ENCODE measurements around the gene CSPG4. TPM values are rescaled to one million over a fixed set of nuclear protein-coding genes. Genes with fewer than 3 reads are reported as not detected.
"Not testable (repeated sequence)": the region's sequence is repeated elsewhere in the genome, so short reads cannot be mapped to it uniquely, and the experiment has no call there.

CSPG4 gene
- total RNA-seq, 2 experiments from 2014 or later: not detected

DNA sequence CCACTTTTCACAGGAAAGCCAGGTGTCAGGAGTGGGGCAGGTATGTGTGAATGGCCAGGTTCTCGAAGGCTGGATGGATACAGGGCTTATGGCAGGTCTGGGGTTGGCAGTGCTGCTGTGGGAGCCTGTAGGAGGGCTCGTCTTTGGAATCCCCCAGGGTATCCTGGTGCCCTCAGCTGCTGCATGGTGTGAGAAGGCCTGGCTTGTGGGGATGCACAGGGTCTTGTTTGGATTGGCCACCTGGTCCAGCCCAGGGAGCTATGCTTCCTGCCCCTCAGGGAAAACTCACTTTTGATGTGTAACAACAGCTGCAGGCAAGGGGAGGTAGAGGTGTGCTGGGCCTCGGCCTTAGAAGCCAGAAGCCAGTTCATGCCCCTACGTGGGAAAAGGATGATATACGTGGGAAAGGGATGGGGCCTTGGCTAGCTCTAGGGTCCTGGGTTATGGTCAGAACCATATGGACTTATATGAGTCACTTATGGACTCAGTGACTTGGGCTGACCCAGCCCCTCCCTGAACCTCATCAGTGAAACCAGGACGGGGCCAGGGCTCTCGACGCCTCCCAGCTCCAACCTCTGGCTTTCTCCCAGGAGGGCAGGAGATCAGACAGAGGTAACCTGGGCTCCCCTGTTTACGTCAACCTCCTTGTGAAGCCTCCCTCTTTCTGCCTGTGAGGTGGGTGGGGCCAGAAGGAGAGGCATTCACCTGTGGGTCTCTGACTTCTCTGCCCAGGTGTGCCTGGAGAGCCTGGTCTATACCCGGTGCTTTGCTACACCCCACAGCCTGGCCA is 37.8 kb upstream of the CSPG4 start:
- CTCF ChIA-PET: interaction anchor here (0.6 to 2.2 kb wide), 5 partner anchors 9 to 98 kb away, joined by 3 to 6 read pairs (median 3); no protein-coding TSS in a partner anchor
- H3K4me1 Mint-ChIP-seq: peaks cover 12% of the 10 kb centered on the region
- H3K27ac Mint-ChIP-seq: no peak overlapping the region
- POLR2A ChIA-PET: no interaction called here
- peaks cover 12% of the 10 kb centered on the region for H3K27me3 Mint-ChIP-seq
- H3K9me3 Mint-ChIP-seq: no peaks in the 10 kb centered on the region
- no peak overlapping the region for H3K4me3 Mint-ChIP-seq
- no peak for DNase-seq
- H3K36me3 Mint-ChIP-seq (ENCODE audit: low read depth): no peaks in the 10 kb centered on the region

DNA sequence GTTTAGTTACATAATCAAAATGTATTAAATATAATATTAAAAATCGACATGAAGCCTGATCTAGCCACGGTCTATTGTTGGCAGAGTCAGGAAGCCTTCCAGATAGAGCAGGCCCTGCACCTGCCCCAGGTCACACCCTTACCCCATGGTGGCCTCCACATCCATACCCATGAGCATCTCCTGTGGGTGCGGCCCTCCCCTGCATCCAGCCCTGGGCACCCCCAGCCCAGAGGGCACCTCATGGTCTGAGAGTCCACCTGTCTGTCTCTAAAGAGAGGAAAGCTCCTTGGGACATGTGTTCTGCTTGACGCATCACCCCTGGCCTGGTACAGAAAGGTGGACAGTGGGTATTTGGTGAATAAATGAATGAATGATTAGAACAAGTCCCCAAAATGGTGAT is 37.2 kb upstream of the CSPG4 start:
- Mint-ChIP-seq H3K36me3 (ENCODE audit: low read depth) (no peaks in the 10 kb centered on the region), H3K27ac (no peak overlapping the region), H3K4me1 (peaks cover 12% of the 10 kb centered on the region), H3K27me3 (peaks cover 14% of the 10 kb centered on the region), H3K9me3 (no peaks in the 10 kb centered on the region), H3K4me3 (no peak overlapping the region)
- no peak for DNase-seq
- ChIA-PET POLR2A (no interaction called here), CTCF (interaction anchor here (0.6 to 2.2 kb wide), 3 partner anchors 14 to 98 kb away, joined by 3 to 5 read pairs (median 3); no protein-coding TSS in a partner anchor)

DNA sequence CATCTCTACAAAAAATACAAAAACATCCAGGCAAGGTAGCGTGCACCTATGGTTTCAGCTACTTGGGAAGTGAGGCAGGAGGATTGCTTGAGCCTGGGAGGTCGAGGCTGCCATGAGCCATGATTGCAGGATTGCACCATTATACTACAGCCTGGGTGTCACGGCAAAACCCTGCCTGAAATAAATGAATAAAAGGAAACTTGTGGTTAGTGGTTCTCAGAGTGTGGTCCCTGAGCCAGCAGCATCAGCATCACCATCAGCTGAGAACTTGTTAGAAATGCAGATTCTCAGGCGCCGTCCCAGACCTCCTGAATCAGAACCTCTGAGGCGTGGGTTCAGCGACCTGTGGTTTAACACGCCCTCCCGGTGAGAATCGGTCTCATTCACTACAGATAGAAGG is 36.2 kb upstream of the CSPG4 start:
- ChIA-PET CTCF (interaction anchor here (2.2 kb wide), 1 partner anchor 20 kb away, joined by 5 read pairs; no protein-coding TSS in a partner anchor), POLR2A (interaction anchor here (0.5 kb wide), 1 partner anchor 208 kb away, joined by 6 read pairs; no protein-coding TSS in a partner anchor)
- H3K4me3 Mint-ChIP-seq; H3K27ac Mint-ChIP-seq; H3K9me3 Mint-ChIP-seq; H3K36me3 Mint-ChIP-seq (ENCODE audit: low read depth): not testable (repeated sequence)
- Mint-ChIP-seq H3K4me1 (peaks cover 12% of the 10 kb centered on the region), H3K27me3 (peaks cover 14% of the 10 kb centered on the region)
- peak; percentile 34 for DNase-seq

DNA sequence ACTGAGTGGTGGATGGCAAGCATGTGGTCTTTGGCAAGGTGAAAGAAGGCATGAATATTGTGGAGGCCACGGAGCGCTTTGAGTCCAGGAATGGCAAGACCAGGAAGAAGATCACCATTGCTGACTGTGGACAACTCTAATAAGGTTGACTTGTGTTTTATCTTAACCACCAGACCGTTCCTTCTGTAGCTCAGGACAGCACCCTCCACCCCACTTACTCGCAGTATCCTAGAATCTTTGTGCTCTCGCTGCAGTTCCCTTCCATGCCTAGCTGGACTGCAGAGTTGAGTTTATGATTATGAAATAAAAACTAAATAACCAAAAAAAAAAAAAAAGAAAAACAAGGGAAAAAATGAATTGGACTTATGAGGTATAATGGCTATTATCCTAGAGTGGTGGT is 34.5 kb upstream of the CSPG4 start:
- CTCF ChIA-PET; H3K4me3 Mint-ChIP-seq; DNase-seq; POLR2A ChIA-PET; H3K27ac Mint-ChIP-seq; H3K36me3 Mint-ChIP-seq (ENCODE audit: low read depth); H3K9me3 Mint-ChIP-seq: not testable (repeated sequence)
- Mint-ChIP-seq H3K27me3 (peaks cover 20% of the 10 kb centered on the region), H3K4me1 (peaks cover 12% of the 10 kb centered on the region)

DNA sequence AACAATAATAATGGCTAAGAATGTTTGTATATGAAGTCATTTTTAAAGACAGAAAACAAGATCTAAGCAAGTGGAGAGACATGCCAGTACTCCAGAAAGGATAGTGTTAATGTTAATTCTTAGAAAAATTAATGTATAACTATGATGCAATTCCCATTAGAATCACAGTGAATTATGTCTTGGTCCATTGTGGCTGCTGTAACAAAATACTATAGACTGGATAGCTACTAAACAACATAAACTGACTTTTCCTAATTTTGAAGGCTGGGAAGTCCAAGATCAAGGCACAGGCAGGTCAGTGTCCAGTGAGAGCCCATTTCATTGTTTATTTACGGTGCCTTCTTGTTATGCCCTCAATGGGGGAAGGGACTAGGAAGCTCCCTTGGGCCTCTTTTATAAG is 32.7 kb upstream of the CSPG4 start:
- no peaks in the 10 kb centered on the region for H3K36me3 Mint-ChIP-seq (ENCODE audit: low read depth)
- CTCF ChIA-PET: no interaction called here
- H3K9me3 Mint-ChIP-seq: no peaks in the 10 kb centered on the region
- DNase-seq: no peak
- no peak overlapping the region for H3K27ac Mint-ChIP-seq
- peaks cover 12% of the 10 kb centered on the region for H3K4me1 Mint-ChIP-seq
- H3K27me3 Mint-ChIP-seq: peaks cover 29% of the 10 kb centered on the region
- no peak overlapping the region for H3K4me3 Mint-ChIP-seq
- POLR2A ChIA-PET: no interaction called here

DNA sequence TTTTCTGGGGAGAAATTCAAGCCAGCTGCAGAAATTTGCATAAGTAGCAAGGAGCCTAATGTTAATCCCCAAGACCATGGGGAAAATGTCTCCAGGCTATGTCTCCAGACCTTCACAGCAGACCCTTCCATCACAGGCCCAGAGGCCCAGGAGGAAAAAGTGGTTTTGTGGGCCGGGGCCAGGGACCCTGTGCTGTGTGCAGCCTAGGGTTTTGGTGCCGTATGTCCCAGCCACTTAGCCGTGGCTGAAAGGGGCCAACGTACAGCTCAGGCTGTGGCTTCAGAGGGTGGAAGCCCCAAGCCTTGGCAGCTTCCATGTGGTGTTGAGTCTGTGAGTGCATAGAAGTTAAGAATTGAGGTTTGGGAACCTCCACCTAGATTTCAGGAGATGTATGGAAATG is 29.7 kb upstream of the CSPG4 start:
- POLR2A ChIA-PET; H3K9me3 Mint-ChIP-seq; H3K4me3 Mint-ChIP-seq; H3K27ac Mint-ChIP-seq; DNase-seq; H3K36me3 Mint-ChIP-seq (ENCODE audit: low read depth): not testable (repeated sequence)
- Mint-ChIP-seq H3K4me1 (peaks cover 11% of the 10 kb centered on the region), H3K27me3 (peaks cover 29% of the 10 kb centered on the region)
- CTCF ChIA-PET: interaction anchor here (1.8 kb wide), 1 partner anchor 10 kb away, joined by 4 read pairs; no protein-coding TSS in a partner anchor

DNA sequence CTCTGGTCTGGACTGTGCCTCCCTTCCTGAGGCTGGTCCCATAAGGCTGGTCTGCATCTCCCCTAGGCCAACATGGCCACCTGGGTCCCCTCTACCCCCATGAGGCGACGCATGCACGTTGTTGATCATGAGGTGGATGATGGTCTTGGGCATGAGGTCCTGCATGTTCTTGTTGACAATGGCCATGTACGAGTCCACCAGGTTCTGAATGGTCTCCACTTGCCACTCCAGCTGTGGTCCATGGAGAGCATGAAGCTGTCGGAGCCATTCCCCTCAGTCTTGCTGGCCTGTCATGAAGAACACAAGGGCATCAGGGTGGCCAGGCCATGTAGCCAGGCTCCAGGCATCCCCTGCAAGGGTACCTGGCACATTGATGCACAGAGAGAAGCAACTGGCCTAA is 27.1 kb upstream of the CSPG4 start:
- no peak overlapping the region for H3K27ac Mint-ChIP-seq
- peak overlapping the region; percentile 54 for H3K4me3 Mint-ChIP-seq
- H3K4me1 Mint-ChIP-seq: peaks cover 17% of the 10 kb centered on the region
- no peaks in the 10 kb centered on the region for H3K9me3 Mint-ChIP-seq
- H3K36me3 Mint-ChIP-seq (ENCODE audit: low read depth): no peaks in the 10 kb centered on the region
- DNase-seq: no peak
- CTCF ChIA-PET: interaction anchor here (2.0 kb wide), 1 partner anchor 62 kb away, joined by 8 read pairs; no protein-coding TSS in a partner anchor
- POLR2A ChIA-PET: no interaction called here
- peaks cover 16% of the 10 kb centered on the region for H3K27me3 Mint-ChIP-seq

DNA sequence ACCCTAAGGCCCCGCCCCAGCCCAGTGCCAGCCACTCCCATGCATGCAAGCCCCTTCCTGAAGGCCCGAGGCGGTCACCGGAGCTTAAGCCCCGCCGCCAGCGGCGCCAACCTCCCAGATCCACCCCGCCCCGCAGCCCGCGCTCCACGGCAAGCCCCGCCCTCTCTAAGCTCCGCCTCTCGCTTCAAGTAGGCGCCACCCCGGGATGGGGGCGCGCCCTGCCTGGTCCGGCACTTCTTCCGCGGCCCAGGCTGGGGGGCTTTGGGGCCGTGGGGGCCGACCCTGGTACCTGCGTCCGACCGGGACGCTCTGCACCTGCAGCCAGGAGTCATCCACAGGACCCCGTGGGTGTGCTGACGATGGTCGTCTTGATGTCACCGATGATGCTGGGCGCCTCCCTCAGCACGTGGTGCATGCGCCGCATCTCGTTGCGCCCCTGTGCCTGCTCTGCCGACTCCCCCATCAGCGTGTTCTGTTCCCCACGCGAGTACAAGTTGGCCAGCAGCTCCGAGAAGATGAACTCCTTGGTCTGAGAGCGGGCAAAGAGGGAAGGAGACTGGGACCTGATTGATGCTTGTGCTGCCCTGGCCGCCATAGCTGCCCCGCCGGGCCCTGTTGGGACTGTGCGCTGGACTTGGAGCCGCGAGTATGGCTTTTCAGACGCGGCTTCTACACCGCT is 26.1 kb upstream of the CSPG4 start:
- Mint-ChIP-seq H3K9me3 (no peaks in the 10 kb centered on the region), H3K36me3 (ENCODE audit: low read depth) (no peaks in the 10 kb centered on the region), H3K4me1 (peaks cover 17% of the 10 kb centered on the region), H3K27ac (peak overlapping the region; percentile 80), H3K4me3 (peak overlapping the region; percentile 83), H3K27me3 (peaks cover 16% of the 10 kb centered on the region)
- ChIA-PET CTCF (interaction anchor here (0.6 to 2.0 kb wide), 5 partner anchors 10 to 98 kb away, joined by 3 to 8 read pairs (median 3); partner anchors contain the start of gene IMP3), POLR2A (interaction anchor here (0.6 kb wide), 1 partner anchor 28 kb away, joined by 5 read pairs; no protein-coding TSS in a partner anchor)
- DNase-seq: peak; percentile 93

DNA sequence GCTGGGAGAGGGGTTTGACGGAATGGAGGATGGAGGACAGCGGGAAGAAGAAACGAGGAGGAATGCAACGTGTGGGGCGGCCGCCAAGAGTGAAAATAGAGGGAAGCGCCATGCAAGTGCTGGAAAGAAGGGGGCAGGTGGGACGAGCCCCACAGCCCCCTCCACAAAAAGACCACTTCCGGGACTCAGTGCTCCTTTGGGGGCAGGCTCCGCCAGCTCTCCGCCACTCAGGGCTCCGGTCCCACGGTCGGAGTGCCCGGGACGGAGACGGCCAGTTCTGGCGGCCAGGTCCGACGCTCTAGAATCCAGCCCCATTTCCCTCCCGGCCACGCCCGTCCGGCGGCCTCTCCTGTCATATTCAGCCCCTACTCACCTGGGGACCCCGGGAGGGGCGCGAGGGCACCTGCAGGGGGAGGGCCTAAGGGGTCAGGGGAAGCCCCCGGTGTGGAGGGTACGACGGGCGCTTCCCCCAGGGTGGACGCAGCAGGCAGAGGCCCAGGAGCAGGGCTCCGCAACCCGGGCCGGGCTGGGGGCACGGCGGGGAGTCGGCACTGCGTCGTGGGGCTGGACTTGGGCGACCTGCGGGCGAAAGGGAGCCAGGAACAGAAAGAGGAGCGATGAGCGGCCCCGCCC is 25.5 kb upstream of the CSPG4 start:
- Mint-ChIP-seq H3K9me3 (no peaks in the 10 kb centered on the region), H3K27me3 (peaks cover 12% of the 10 kb centered on the region), H3K36me3 (ENCODE audit: low read depth) (no peaks in the 10 kb centered on the region), H3K27ac (peak overlapping the region; percentile 74), H3K4me1 (peaks cover 17% of the 10 kb centered on the region), H3K4me3 (peak overlapping the region; percentile 83)
- ChIA-PET POLR2A (no interaction called here), CTCF (interaction anchor here (1.0 to 2.0 kb wide), 4 partner anchors 14 to 98 kb away, joined by 3 to 8 read pairs (median 4); partner anchors contain the start of gene IMP3)
- DNase-seq: no peak

DNA sequence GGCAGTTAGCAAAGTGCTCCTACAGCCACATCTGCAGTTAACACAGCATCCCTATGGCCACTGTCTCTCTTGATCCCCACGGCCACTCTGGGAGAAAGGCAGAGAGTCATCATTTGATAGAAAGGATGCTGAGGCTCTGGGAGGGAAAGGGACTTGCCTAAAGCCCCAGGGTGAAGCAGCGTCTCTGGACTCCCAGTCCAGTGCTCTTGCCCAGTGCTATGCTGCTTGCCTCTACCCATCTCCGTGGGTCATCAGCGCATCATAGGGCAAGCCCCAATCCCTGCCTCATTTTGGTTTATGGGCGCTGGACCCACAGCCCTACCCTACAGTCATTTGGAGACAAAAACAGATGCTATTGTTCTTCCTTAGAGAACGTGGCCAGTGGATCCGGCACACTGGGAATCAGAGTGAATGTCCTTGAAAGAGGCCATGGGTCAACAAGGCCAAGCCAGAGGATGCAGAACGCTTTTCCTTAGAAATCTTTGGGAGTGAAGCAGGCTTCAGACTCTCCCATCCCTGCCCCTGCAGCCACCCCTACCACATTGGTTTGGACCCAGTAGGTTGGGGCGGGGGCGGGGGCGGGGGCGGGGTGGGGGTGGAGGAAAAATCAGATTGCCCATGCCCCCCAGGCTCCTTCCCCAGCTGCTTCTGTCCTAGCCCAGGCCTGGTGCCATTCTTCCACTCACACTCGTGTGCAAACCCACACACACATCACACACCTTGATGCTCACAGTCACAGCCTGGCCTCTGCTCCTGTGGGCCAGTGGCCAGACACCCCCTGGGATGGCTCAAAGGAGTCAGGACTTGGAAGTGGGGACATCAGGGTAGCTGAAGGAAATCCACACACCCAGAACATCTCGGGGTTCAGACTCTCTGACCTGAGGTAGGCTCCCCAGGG is 24.7 kb upstream of the CSPG4 start:
- H3K9me3 Mint-ChIP-seq; DNase-seq; POLR2A ChIA-PET; H3K36me3 Mint-ChIP-seq (ENCODE audit: low read depth): not testable (repeated sequence)
- CTCF ChIA-PET: interaction anchor here (1.1 kb wide), 1 partner anchor 97 kb away, joined by 3 read pairs; the partner anchor contains the start of gene IMP3
- Mint-ChIP-seq H3K27me3 (peaks cover 13% of the 10 kb centered on the region), H3K4me3 (peak overlapping the region; percentile 83), H3K27ac (peak overlapping the region; percentile 74), H3K4me1 (peaks cover 22% of the 10 kb centered on the region)

DNA sequence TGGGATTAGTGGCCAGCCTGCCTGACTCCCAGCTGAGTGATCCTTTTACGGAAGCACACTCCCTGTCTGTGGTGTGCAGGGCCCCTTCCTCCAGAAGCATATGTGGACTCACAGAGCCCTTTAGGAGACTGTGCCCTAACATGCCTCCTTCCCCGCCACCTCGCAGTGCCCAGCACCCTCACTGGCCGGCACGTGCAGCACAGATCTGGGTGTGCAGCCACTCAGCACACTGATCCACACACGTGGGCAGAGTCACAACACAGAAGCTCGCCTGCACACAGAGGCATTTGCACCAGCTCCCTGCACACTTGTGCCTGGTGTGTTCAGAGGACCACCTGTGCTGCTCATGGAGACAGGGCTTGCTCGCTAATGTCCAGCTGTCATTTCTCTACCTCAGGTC is 23.6 kb upstream of the CSPG4 start:
- H3K4me3 Mint-ChIP-seq: no peak overlapping the region
- H3K4me1 Mint-ChIP-seq: peaks cover 31% of the 10 kb centered on the region
- CTCF ChIA-PET: no interaction called here
- POLR2A ChIA-PET: no interaction called here
- H3K36me3 Mint-ChIP-seq (ENCODE audit: low read depth): no peaks in the 10 kb centered on the region
- no peak overlapping the region for H3K27ac Mint-ChIP-seq
- DNase-seq: no peak
- peaks cover 12% of the 10 kb centered on the region for H3K27me3 Mint-ChIP-seq
- H3K9me3 Mint-ChIP-seq: no peaks in the 10 kb centered on the region

Measured in activated CD4-positive, alpha-beta T cell treated with anti-CD3 and anti-CD28 coated beads, Interleukin-2, amount 10 ng/mL, durations not matched to agents 7 days and 5 days (primary cell).